Fibroblast of the conjunctiva (primary cell): Measurements from ENCODE around the gene FMNL3.

ENCODE experiments used
- DNase-seq: peaks from one replicate; pipeline ENCODE4 v3.0.0-alpha.2; 2010; ENCODE audit warnings: low read depth

FMNL3 gene

GRCh38 chr12:49651855-49652254 is 55.4 kb downstream of the FMNL3 start:
- no peak for DNase-seq

- DNase-seq: no peak
These were observed 57.3 kb downstream of the FMNL3 start for GRCh38 chr12:49649892-49650291.

DNA sequence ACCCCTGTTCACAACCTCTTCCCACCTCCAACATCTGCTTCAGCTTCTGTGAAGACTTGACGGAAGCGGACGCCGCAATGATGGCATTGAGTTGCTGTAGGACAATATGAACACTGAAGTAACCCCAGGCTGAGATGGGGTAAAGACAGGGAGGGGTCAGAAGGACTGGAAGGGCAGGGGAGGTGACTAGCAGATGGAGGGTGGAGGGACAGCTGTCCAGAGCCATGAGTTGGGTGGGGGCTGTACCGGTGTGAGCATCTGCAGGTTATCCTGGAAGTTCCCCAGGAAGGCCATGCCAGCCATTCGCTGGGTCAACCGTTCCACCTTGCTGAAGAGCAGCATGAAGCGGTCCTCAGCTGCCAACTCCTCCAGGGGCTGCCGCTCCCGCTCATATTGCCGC is 57.8 kb downstream of the FMNL3 start:
- no peak for DNase-seq

GRCh38 chr12:49648712-49649003 is 58.5 kb downstream of the FMNL3 start:
- no peak for DNase-seq

- no peak for DNase-seq
These were observed 59.1 kb downstream of the FMNL3 start for GRCh38 chr12:49647827-49648711.

GRCh38 chr12:49646871-49647654 is 60.1 kb downstream of the FMNL3 start:
- DNase-seq: no peak

- DNase-seq: no peak
These were observed 60.8 kb downstream of the FMNL3 start for GRCh38 chr12:49646331-49646830.

GRCh38 chr12:49645146-49646039 is 61.8 kb downstream of the FMNL3 start:
- no peak for DNase-seq

DNA sequence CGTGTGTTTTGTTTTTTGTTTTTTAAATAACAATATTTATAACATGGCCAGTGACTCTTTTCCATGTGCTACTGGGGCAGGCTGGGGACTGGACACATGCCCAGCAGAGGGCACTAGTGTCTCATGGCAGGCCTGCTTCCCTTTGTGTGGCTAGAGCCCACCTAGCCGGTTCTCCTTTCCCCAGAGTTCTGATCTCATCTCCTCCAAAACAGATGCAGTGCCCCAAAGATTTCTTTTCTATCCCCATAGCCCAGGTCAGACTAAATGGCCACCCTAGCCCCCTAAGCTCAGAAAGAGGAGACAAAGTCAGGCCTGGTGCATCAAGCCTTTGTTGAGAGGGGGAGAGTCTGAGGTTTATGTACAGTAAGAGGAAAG is 62.6 kb downstream of the FMNL3 start:
- peak; percentile 67 for DNase-seq

DNA sequence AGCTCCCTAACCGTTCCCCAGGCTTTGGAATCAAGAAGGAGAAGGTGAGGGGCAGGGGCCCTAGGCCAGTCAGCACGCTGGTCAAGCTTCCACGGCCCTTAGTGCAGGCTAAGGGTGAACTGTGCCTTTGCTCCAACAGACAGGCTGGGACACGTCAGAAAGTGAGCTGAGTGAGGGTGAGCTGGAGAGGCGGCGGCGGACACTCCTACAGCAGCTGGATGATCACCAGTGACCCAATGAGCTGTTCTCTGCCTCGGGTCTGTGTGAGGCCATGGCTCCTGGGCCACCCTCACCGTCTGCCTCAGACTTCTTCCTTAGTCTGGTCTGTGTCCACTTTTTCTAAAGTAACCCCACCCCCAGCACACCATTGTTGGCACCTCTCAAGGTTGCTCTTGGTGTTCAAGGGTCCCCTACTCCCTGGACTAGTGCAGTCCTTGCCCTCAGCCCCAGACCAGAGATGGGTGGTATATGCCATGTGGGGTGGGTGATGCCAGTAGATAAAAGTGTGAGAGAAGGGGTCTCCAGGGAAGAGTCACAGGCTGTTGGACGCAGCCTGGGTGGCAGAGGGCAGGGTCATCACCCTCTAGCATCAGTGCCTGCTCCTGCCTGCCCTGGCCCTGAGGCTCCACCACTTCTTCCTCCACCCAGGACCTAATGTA is 63.1 kb downstream of the FMNL3 start:
- DNase-seq: no peak

- no peak for DNase-seq
These were observed 64.1 kb downstream of the FMNL3 start for GRCh38 chr12:49643135-49643534.

- no peak for DNase-seq
These were observed 64.8 kb downstream of the FMNL3 start for GRCh38 chr12:49642370-49642802.

- no peak for DNase-seq
These were observed 65.3 kb downstream of the FMNL3 start for GRCh38 chr12:49641748-49642369.

GRCh38 chr12:49636979-49637755 is 70.0 kb downstream of the FMNL3 start:
- peak; percentile 65 for DNase-seq

- DNase-seq: no peak
These were observed 70.6 kb downstream of the FMNL3 start for GRCh38 chr12:49636574-49636973.

DNA sequence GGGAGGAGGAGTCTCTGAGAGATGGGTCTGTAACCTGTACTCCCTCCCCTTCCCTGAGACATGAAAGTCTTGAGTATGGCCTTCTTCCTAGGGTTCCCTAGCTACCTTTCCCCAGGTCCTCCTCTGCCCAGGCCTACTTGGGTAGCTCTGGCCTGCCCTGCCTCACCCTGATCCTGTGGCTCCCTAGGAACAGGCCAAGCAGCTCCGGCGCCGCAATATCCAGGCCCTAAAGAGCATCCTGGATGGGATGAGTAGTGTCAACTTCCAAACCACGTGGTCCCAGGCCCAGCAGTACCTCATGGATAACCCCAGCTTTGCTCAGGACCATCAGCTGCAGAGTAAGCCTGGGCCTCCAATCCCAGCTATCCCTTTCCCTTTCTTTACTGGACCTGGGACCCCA is 71.5 kb downstream of the FMNL3 start:
- no peak for DNase-seq

DNA sequence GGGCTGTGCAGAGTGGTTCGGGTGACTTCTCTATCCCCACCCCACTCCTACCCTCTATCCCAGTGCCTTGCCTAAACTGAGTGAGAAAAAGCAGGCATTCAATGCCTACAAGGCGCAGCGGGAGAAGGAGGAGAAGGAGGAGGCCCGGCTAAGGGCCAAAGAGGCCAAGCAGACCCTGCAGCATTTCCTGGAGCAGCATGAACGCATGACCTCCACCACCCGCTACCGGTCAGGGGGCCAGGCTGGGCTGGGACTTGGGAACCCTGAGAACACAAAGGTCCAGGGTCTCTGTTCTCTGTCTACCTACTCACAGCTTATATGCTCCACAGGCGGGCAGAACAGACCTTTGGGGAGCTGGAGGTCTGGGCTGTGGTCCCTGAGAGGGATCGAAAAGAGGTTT is 72.2 kb downstream of the FMNL3 start:
- no peak for DNase-seq

DNA sequence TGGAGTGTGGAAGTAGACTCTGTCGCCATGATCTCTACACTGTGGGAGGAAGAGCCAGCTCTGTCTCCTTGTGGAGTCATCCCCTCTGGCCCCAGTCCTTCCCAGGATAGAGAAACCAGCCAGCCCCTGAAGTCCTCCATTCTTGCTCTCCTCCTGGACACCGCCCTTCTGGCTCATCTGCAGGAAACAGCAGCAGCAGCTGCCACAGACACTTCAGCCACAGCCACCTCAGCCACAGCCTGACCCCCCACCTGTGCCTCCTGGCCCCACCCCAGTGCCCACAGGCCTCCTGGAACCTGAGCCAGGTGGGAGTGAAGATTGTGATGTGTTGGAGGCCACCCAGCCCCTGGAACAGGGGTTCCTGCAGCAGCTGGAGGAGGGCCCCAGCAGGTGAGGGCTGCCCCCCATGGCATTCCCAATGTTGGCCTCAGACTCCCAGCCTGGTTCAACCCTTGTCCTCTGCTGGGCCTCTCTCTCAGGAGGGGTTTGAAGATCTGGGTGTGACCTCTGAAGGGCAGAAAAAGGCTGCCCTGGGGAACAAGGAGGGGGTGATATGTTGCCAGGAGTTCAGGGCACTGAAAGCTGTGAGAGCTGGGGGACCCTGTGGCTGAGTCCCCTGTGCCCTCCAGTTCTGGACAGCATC is 73.4 kb downstream of the FMNL3 start:
- no peak for DNase-seq

DNA sequence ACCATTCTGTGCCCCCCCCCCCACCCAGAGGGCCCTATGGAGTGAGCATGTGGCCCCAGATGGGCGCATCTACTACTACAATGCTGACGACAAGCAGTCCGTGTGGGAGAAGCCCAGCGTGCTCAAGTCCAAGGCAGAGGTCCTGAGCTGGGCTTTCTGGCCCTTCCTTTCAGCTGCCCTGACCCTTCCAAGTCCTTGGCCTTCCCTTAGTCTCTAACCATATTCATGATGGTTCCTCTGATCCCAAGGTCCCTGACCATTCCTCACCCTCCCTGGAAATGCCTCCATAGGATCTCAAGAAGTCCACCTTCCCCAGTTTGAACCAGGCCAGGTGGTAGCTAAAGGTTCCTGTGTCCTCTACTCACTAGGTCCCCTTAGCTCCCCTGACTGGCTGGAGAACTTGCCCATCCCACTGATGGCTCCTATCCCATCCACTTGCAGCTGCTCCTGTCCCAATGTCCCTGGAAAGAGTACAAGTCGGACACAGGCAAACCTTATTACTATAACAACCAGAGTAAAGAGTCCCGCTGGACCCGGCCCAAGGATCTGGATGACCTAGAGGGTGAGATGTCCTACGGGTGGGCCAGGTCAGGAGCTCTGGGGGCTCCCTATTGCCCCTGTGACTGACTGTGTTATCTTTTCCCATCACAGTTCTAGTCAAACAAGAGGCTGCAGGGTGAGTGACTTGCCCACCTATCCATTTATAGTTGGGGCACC is 74.1 kb downstream of the FMNL3 start:
- no peak for DNase-seq
